ENCODE measurements around the gene FAM180A. TPM values are rescaled to one million over a fixed set of nuclear protein-coding genes. Genes with fewer than 3 reads are reported as not detected.
A peak's percentile ranks its signal among the peaks of the same experiment; 100 is the strongest.
"Not testable (repeated sequence)": the region's sequence is repeated elsewhere in the genome, so short reads cannot be mapped to it uniquely, and the experiment has no call there.

FAM180A gene
- total RNA-seq, 1 donor from 2014 or later = not detected

DNA sequence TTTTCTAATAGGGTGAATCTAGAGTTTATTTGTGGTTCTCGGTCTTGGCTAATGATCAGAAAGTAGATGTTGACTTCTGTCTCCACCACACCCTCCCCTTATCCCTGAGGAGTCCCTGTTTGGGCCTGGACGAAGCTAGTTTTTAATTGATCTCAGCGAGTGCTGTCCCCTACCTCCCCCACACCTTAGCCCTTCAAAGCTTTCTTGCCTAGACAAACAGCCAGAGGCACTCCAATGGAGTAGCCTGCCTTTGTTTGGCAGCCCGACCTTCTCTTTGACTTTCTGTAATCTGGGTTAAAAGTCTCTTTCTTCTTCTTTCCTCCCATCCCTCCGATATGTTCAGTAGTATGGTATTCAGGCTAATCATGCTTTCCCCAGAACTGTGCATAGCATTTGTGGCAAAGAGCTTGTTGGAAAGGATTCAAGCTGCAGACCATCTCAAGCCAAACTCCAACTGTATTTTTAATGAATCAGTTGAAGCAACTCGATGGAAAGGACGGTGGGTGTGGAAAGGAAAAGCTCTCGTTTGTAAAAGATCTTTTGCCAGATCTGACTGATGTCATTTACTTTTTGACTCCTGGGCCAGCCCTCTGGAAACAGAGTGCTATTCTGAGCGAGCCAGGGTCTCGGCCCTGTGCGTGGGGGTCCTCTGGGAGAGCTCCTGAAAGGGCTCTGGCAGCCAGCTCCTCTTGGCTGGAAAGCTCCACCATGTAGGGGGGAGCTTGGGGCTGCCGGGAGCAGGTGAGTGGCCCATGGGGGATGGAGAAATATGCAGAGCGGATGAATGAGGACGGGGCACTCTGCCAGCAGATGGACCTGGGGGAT is 4.5 kb downstream of the FAM180A start:
- H3K27me3 Mint-ChIP-seq (ENCODE audit: unreplicated experiment) = no peaks in the 10 kb centered on the region
- TF ChIP-seq, protein P1, sequence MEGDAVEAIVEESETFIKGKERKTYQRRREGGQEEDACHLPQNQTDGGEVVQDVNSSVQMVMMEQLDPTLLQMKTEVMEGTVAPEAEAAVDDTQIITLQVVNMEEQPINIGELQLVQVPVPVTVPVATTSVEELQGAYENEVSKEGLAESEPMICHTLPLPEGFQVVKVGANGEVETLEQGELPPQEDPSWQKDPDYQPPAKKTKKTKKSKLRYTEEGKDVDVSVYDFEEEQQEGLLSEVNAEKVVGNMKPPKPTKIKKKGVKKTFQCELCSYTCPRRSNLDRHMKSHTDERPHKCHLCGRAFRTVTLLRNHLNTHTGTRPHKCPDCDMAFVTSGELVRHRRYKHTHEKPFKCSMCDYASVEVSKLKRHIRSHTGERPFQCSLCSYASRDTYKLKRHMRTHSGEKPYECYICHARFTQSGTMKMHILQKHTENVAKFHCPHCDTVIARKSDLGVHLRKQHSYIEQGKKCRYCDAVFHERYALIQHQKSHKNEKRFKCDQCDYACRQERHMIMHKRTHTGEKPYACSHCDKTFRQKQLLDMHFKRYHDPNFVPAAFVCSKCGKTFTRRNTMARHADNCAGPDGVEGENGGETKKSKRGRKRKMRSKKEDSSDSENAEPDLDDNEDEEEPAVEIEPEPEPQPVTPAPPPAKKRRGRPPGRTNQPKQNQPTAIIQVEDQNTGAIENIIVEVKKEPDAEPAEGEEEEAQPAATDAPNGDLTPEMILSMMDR (IDR thresholded peaks at IDR 0.05; ENCODE audit: partially characterized antibody, unreplicated experiment) = no peak
- DNase-seq = peak; percentile 31
- peaks cover 4% of the 10 kb centered on the region for H3K9me3 Mint-ChIP-seq (ENCODE audit: unreplicated experiment)
- no peaks in the 10 kb centered on the region for H3K36me3 Mint-ChIP-seq (ENCODE audit: unreplicated experiment)
- H3K4me1 Mint-ChIP-seq (ENCODE audit: low read depth, unreplicated experiment) = peaks cover 8% of the 10 kb centered on the region
- no peak overlapping the region for H3K27ac Mint-ChIP-seq (ENCODE audit: unreplicated experiment)
- H3K4me3 Mint-ChIP-seq (ENCODE audit: unreplicated experiment) = no peak overlapping the region

DNA sequence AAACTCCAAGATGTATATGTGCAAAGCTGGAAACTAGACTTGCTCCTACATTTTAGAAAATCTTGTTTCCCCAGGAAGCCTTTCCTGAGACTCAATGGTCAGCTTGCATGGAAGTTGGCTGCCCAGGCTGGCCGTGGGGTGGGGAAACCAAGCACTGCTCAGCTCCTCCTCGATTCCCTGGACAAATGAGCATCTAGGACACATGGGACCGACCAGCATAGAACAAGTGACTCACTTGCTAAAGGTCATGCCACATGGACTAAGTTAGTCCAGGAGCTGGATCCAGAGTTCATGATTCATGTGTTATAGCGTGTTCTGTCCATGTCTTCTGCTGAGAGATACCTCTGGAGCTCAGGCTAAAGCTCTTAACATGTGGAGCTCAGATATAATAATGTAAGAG is 6.2 kb downstream of the FAM180A start:
- no peaks in the 10 kb centered on the region for H3K27me3 Mint-ChIP-seq (ENCODE audit: unreplicated experiment)
- TF ChIP-seq, protein P1 (IDR thresholded peaks at IDR 0.05; ENCODE audit: partially characterized antibody, unreplicated experiment) = no peak

DNA sequence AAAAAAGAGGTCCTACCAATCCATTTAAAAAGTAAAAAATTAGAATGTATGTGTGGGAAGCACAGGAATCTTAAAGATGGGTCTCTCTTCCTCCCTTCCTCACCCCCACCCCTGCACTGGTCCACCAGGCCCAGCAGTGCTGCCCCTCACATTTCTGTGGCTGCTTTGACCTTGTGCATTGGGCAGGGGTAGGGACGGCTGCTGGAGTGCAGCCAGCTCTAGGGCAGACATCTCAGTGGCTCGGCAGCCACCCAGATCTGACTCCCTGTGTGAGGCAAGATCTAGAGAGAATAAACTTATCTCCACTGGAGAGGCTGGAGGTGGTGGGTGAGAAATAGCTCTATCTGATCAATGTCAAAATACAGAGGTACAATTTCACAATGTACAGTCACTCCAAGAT is 6.7 kb downstream of the FAM180A start:
- H3K27ac Mint-ChIP-seq (ENCODE audit: unreplicated experiment) = no peak overlapping the region
- H3K4me3 Mint-ChIP-seq (ENCODE audit: unreplicated experiment) = no peak overlapping the region
- no peaks in the 10 kb centered on the region for H3K27me3 Mint-ChIP-seq (ENCODE audit: unreplicated experiment)
- H3K36me3 Mint-ChIP-seq (ENCODE audit: unreplicated experiment) = no peaks in the 10 kb centered on the region
- no peak for DNase-seq
- TF ChIP-seq, protein P1 (IDR thresholded peaks at IDR 0.05; ENCODE audit: partially characterized antibody, unreplicated experiment) = no peak
- peaks cover 4% of the 10 kb centered on the region for H3K9me3 Mint-ChIP-seq (ENCODE audit: unreplicated experiment)
- H3K4me1 Mint-ChIP-seq (ENCODE audit: low read depth, unreplicated experiment) = peaks cover 8% of the 10 kb centered on the region

More for the DNA sequence above, 6.2 kb downstream of the FAM180A start:
- Mint-ChIP-seq H3K36me3 (ENCODE audit: unreplicated experiment) (no peaks in the 10 kb centered on the region), H3K4me3 (ENCODE audit: unreplicated experiment) (no peak overlapping the region), H3K27ac (ENCODE audit: unreplicated experiment) (no peak overlapping the region), H3K4me1 (ENCODE audit: low read depth, unreplicated experiment) (peaks cover 8% of the 10 kb centered on the region), H3K9me3 (ENCODE audit: unreplicated experiment) (peaks cover 4% of the 10 kb centered on the region)
- DNase-seq = no peak

DNA sequence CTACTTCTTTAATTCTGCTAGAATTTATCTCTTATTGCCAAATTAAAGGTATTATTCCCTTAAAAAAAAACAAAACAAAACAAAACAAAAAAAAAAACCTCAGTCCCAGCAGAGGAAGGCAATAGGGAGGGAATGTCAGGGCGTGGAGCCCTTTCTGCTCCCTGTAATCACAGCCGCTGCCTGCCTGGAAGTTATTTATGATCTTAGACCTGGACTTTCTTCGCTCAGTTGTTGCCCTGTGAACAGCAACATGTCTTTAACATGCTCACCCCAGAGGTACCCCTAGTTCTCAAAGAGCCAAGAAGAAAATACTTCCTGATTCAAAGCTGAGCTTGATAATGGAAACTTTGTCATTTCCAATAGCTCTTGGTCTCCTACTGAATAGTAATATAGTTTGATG is 7.7 kb downstream of the FAM180A start:
- Mint-ChIP-seq H3K27ac (ENCODE audit: unreplicated experiment) (no peak overlapping the region), H3K4me1 (ENCODE audit: low read depth, unreplicated experiment) (peaks cover 8% of the 10 kb centered on the region), H3K9me3 (ENCODE audit: unreplicated experiment) (peaks cover 4% of the 10 kb centered on the region), H3K36me3 (ENCODE audit: unreplicated experiment) (no peaks in the 10 kb centered on the region), H3K27me3 (ENCODE audit: unreplicated experiment) (no peaks in the 10 kb centered on the region), H3K4me3 (ENCODE audit: unreplicated experiment) (no peak overlapping the region)
- DNase-seq = no peak
- TF ChIP-seq, protein P1 (IDR thresholded peaks at IDR 0.05; ENCODE audit: partially characterized antibody, unreplicated experiment) = no peak

DNA sequence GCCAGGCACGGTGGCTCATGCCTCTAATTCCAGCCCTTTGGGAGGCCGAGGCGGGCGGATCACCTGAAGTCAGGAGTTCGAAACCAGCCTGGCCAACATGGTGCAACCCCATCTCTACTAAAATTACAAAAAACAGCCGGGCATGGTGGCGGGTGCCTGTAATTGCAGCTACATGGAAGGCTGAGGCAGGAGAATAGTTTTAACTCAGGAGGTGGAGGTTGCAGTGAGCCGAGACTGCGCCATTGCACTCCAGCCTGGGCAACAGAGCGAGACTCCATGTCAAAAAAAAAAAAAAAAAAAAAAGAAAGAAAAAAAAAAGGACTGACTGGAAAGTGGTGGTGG is 11.3 kb downstream of the FAM180A start:
- not testable (repeated sequence) for H3K36me3 Mint-ChIP-seq (ENCODE audit: unreplicated experiment); H3K9me3 Mint-ChIP-seq (ENCODE audit: unreplicated experiment); H3K27ac Mint-ChIP-seq (ENCODE audit: unreplicated experiment); H3K27me3 Mint-ChIP-seq (ENCODE audit: unreplicated experiment); H3K4me3 Mint-ChIP-seq (ENCODE audit: unreplicated experiment); DNase-seq; H3K4me1 Mint-ChIP-seq (ENCODE audit: low read depth, unreplicated experiment)
- TF ChIP-seq, protein P1 (IDR thresholded peaks at IDR 0.05; ENCODE audit: partially characterized antibody, unreplicated experiment) = peak; percentile 17
